22Rv1 (cell line): ENCODE measurements around the gene TRIM28.

Experiments used
- ZFX ChIP-seq: fragments of 450-650 bp; IDR thresholded peaks from 2 replicates; pipeline ENCODE4 v1.6.1; 2017; ENCODE audit warnings: antibody characterized with exemption, borderline replicate concordance
- TF ChIP-seq, protein P1 (sequence below): fragments of 450-650 bp; IDR thresholded peaks from 2 replicates; pipeline ENCODE4 v1.5.1; 2017; ENCODE audit warnings: mild to moderate bottlenecking

DNA sequence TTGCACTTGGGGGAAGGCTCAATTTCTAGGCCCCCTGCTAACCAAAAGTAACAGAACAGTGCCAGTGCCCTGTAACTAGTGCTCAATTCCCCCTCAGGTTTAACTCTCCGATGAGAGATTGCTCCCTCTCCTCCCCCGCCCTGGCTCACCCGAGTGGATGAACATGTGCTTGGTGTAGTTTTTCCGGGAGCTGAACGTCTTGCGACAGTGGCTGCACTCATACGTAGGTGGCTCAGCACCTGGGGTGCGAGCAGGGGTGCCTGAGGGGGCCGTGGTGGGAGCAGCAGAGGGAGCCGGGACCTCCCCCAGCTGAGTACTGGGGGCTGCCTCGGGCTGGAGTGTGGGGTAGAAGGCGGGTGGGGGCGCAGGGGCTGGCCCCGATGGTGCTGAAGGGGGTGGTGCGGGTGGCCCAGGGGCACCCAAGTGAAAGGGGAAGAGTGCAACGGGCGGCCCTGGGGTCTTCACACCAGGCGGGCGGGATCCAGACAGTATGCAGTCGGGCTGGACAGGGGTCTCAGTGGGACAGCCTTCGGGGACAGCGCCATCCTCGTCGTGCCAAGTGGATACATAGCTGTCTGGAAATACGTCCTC, 27.5 kb upstream of the TRIM28 start:
- TF ChIP-seq, protein P1, sequence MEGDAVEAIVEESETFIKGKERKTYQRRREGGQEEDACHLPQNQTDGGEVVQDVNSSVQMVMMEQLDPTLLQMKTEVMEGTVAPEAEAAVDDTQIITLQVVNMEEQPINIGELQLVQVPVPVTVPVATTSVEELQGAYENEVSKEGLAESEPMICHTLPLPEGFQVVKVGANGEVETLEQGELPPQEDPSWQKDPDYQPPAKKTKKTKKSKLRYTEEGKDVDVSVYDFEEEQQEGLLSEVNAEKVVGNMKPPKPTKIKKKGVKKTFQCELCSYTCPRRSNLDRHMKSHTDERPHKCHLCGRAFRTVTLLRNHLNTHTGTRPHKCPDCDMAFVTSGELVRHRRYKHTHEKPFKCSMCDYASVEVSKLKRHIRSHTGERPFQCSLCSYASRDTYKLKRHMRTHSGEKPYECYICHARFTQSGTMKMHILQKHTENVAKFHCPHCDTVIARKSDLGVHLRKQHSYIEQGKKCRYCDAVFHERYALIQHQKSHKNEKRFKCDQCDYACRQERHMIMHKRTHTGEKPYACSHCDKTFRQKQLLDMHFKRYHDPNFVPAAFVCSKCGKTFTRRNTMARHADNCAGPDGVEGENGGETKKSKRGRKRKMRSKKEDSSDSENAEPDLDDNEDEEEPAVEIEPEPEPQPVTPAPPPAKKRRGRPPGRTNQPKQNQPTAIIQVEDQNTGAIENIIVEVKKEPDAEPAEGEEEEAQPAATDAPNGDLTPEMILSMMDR = no peak
- TF ChIP-seq ZFX = no peak
